Endodermal cell (in vitro differentiated cells): ENCODE measurements around the gene CALU. TPM values are rescaled to one million over a fixed set of nuclear protein-coding genes. Genes with fewer than 3 reads are reported as not detected.

ENCODE experiments used
- DNase-seq: peaks from one replicate; pipeline ENCODE4 v3.0.0-alpha.2; 2017
- H3K27ac ChIP-seq: 2 replicates; pipeline ENCODE4 v1.5.1; 2013; ENCODE audit warnings: mild to moderate bottlenecking, low read depth, low read length, moderate library complexity
- H3K27me3 ChIP-seq: 2 replicates; pipeline ENCODE4 v1.6.1; 2013; ENCODE audit warnings: mild to moderate bottlenecking, low read length, moderate library complexity; ENCODE audit not compliant: insufficient read depth, control insufficient read depth, poor library complexity, severe bottlenecking
- H3K36me3 ChIP-seq: 2 replicates; pipeline ENCODE4 v1.7.0; 2013; ENCODE audit warnings: mild to moderate bottlenecking, low read length, moderate library complexity; ENCODE audit not compliant: control insufficient read depth, insufficient read depth
- H3K4me1 ChIP-seq: one replicate; pipeline ENCODE4 v1.7.0; 2013; ENCODE audit warnings: low read length; ENCODE audit not compliant: control insufficient read depth, insufficient read depth
- H3K4me3 ChIP-seq: 2 replicates; pipeline ENCODE4 v1.5.1; 2013; ENCODE audit warnings: mild to moderate bottlenecking, low read length, moderate library complexity
- H3K9ac ChIP-seq: 2 replicates; pipeline ENCODE4 v1.6.1; 2013; ENCODE audit warnings: mild to moderate bottlenecking, low read length, moderate library complexity; ENCODE audit not compliant: poor library complexity, severe bottlenecking; ENCODE audit errors: extremely low read depth
- H3K9me3 ChIP-seq: 2 replicates; pipeline ENCODE4 v1.6.1; 2013; ENCODE audit warnings: mild to moderate bottlenecking, low read length, moderate library complexity; ENCODE audit not compliant: control insufficient read depth
- H3K27ac Mint-ChIP-seq: 2 replicates; pipeline ENCODE4 v1.8.0; 2020; ENCODE audit warnings: mixed read lengths
- H3K27me3 Mint-ChIP-seq: 2 replicates; pipeline ENCODE4 v1.8.0; 2021; ENCODE audit warnings: mild to moderate bottlenecking, mixed read lengths; ENCODE audit not compliant: insufficient read depth
- H3K36me3 Mint-ChIP-seq: 2 replicates; pipeline ENCODE4 v1.8.0; 2020; ENCODE audit warnings: low read depth, mixed read lengths
- H3K4me1 Mint-ChIP-seq: 2 replicates; pipeline ENCODE4 v1.8.0; 2020; ENCODE audit warnings: mixed read lengths
- H3K4me3 Mint-ChIP-seq: 2 replicates; pipeline ENCODE4 v1.8.0; 2020; ENCODE audit warnings: mild to moderate bottlenecking, moderate library complexity, mixed read lengths
- H3K9me3 Mint-ChIP-seq: 2 replicates; pipeline ENCODE4 v1.8.0; 2020; ENCODE audit warnings: mild to moderate bottlenecking, mixed read lengths
- CTCF ChIP-seq: fragments of 200-600 bp; sonication (generic); conservative IDR thresholded peaks from 2 replicates; pipeline ENCODE4 v1.5.0; 2021; ENCODE audit warnings: antibody characterized with exemption, mild to moderate bottlenecking
- WGBS, 2 experiments: methylation state at CpG; one replicate each; pipeline versions ENCODE4 v1.1.5 to v1.1.7; 2013; ENCODE audit warnings: missing lambda C conversion rate in 2 of 2, mixed read lengths in 1 of 2; ENCODE audit not compliant: insufficient coverage in 1 of 2, insufficient read length in 1 of 2; 5-methylcytosine and 5-hydroxymethylcytosine counted together
- total RNA-seq, 2 donors: library from RNA; stranded (reverse); fragmentation: NEBNext Ultra II Directional in 1 of 2; extraction: Animal tissue kit (Norgen Biotek cat#: 25700) in 1 of 2; gene quantifications; 2 replicates in 1 of 2; 3 replicates in 1 of 2; pipeline ENCODE4 v1.2.1, GENCODE V29; 2021

The CALU gene
- total RNA-seq, 2 donors from 2014 or later, result 160 to 186 TPM

GRCh38 chr7:128725531-128725930, 13.6 kb upstream of the CALU start:
- H3K4me1 ChIP-seq, result no peaks in the 10 kb centered on the region
- H3K9me3 Mint-ChIP-seq, result peaks cover 1% of the 10 kb centered on the region

GRCh38 chr7:128726059-128726736, 13.0 kb upstream of the CALU start:
- Histone ChIP-seq H3K4me1 (no peaks in the 10 kb centered on the region), H3K27me3 (no peaks in the 10 kb centered on the region), H3K4me3 (no peak overlapping the region), H3K36me3 (no peaks in the 10 kb centered on the region), H3K27ac (no peak overlapping the region), H3K9ac (no peak overlapping the region), H3K9me3 (no peaks in the 10 kb centered on the region)
- Mint-ChIP-seq H3K4me3 (no peak overlapping the region), H3K27ac (no peak overlapping the region), H3K36me3 (no peaks in the 10 kb centered on the region), H3K9me3 (peaks cover 1% of the 10 kb centered on the region), H3K27me3 (peaks cover 21% of the 10 kb centered on the region), H3K4me1 (peaks cover 5% of the 10 kb centered on the region)
- no peak for DNase-seq
- TF ChIP-seq CTCF, result no peak
- WGBS, 2 experiments, result 91 to 94% methylated on average over 7 to 8 of the region's 8 CpGs

More at GRCh38 chr7:128725531-128725930, 13.6 kb upstream of the CALU start:
- 94 to 100% methylated on average over 2 of the region's 2 CpGs for WGBS, 2 experiments
- H3K9ac ChIP-seq, result no peak overlapping the region
- no peak for TF ChIP-seq CTCF
- no peak overlapping the region for H3K27ac ChIP-seq
- no peak for DNase-seq
- Mint-ChIP-seq H3K27me3 (peaks cover 22% of the 10 kb centered on the region), H3K4me3 (no peak overlapping the region), H3K4me1 (peaks cover 5% of the 10 kb centered on the region), H3K36me3 (no peaks in the 10 kb centered on the region), H3K27ac (no peak overlapping the region)
- no peaks in the 10 kb centered on the region for H3K36me3 ChIP-seq
- no peak overlapping the region for H3K4me3 ChIP-seq
- H3K9me3 ChIP-seq, result no peaks in the 10 kb centered on the region
- H3K27me3 ChIP-seq, result no peaks in the 10 kb centered on the region

DNA sequence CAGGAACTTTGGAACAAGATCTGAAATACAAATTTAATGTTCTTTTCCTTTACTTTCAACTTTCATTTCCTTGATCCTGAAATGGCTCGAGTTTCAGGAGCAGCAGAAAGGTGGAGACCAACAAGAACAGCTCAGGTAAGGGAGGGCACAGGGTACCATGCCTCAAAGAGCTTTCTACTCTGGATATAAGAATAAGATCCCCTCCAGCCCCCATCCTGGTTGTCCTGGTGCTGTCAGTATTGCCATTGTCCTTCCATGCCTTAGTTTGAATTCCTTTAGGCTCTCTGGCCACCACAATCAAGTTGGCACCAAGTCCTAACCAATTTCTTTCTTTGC, 12.5 kb upstream of the CALU start:
- no peak for TF ChIP-seq CTCF
- Mint-ChIP-seq H3K27ac (no peak overlapping the region), H3K4me3 (no peak overlapping the region), H3K27me3 (peaks cover 25% of the 10 kb centered on the region), H3K36me3 (no peaks in the 10 kb centered on the region), H3K9me3 (peaks cover 1% of the 10 kb centered on the region), H3K4me1 (peaks cover 5% of the 10 kb centered on the region)
- Histone ChIP-seq H3K36me3 (no peaks in the 10 kb centered on the region), H3K9me3 (no peaks in the 10 kb centered on the region), H3K9ac (no peak overlapping the region), H3K4me1 (no peaks in the 10 kb centered on the region), H3K27ac (no peak overlapping the region), H3K27me3 (no peaks in the 10 kb centered on the region), H3K4me3 (no peak overlapping the region)
- no peak for DNase-seq
- WGBS, 2 experiments, result 82 to 83% methylated on average over 1 of the region's 1 CpG
